Right lobe of liver (tissue), 4 donors: ENCODE data around the gene AKR1C2.
"Not testable (repeated sequence)": the region's sequence is repeated elsewhere in the genome, so short reads cannot be mapped to it uniquely, and the experiment has no call there.

Experiments
- CTCF ChIP-seq, 4 donors: fragments of 200-600 bp in 3 of 4; fragments of 450-650 bp in 1 of 4; IDR thresholded peaks; one replicate each; pipeline versions ENCODE4 v1.5.1 to v1.8.0; 2016 to 2022; ENCODE audit warnings: antibody characterized with exemption in 4 of 4, mild to moderate bottlenecking in 2 of 4
- POLR2A ChIP-seq: fragments of 450-650 bp; IDR thresholded peaks from one replicate; pipeline ENCODE4 v1.6.1; 2017; ENCODE audit warnings: antibody characterized with exemption, mild to moderate bottlenecking
- donor health status: DM: no; HTN: no; CAD: no.
- donor health status: DM: no; HTN: no; CAD: no.
- donor health status: DM: no; HTN: yes; CAD: no.

GRCh38 chr10:5004030-5004385, 351 bp upstream of the AKR1C2 start:
- not testable (repeated sequence) for TF ChIP-seq CTCF (IDR thresholded peaks at IDR 0.05); POLR2A
